Mesendoderm (in vitro differentiated cells): ENCODE results near the gene NR1D2.

Source experiments
- DNase-seq: peaks from one replicate; pipeline ENCODE4 v3.0.0; 2013
- H2AK5ac ChIP-seq: 2 replicates; pipeline ENCODE4 v1.6.1; 2013; ENCODE audit warnings: low read length, inconsistent platforms
- H2BK120ac ChIP-seq: 2 replicates; pipeline ENCODE4 v1.6.1; 2013; ENCODE audit warnings: low read depth, mild to moderate bottlenecking, low read length, moderate library complexity, mixed read lengths
- H2BK15ac ChIP-seq: replicated peaks from 2 replicates; pipeline ENCODE4 v1.6.1; 2013; ENCODE audit warnings: low read depth, mild to moderate bottlenecking, moderate library complexity
- H2BK5ac ChIP-seq: 2 replicates; pipeline ENCODE4 v1.6.1; 2013; ENCODE audit warnings: low read length, inconsistent platforms
- H3K18ac ChIP-seq: 2 replicates; pipeline ENCODE4 v1.6.1; 2013; ENCODE audit warnings: mild to moderate bottlenecking, low read length, mixed read lengths
- H3K23ac ChIP-seq: one replicate; pipeline ENCODE4 v1.6.1; 2013; ENCODE audit warnings: low read length
- H3K27ac ChIP-seq: 2 replicates; pipeline ENCODE4 v1.5.1; 2013; ENCODE audit warnings: low read depth, mild to moderate bottlenecking, inconsistent platforms, low read length, moderate library complexity
- H3K27me3 ChIP-seq: 2 replicates; pipeline ENCODE4 v1.6.1; 2013; ENCODE audit warnings: low read length, control low read depth, mild to moderate bottlenecking, inconsistent platforms; ENCODE audit not compliant: insufficient read depth, poor library complexity
- H3K36me3 ChIP-seq: 2 replicates; pipeline ENCODE4 v1.6.1; 2013; ENCODE audit warnings: low read length, inconsistent platforms; ENCODE audit not compliant: control insufficient read depth, insufficient read depth
- H3K4ac ChIP-seq: one replicate; pipeline ENCODE4 v1.6.1; 2013; ENCODE audit warnings: low read depth, mild to moderate bottlenecking, low read length, moderate library complexity
- H3K4me1 ChIP-seq: 2 replicates; pipeline ENCODE4 v1.6.1; 2013; ENCODE audit warnings: low read depth, low read length, inconsistent platforms; ENCODE audit not compliant: control insufficient read depth
- H3K4me2 ChIP-seq: 2 replicates; pipeline ENCODE4 v1.6.1; 2013; ENCODE audit warnings: low read length
- H3K4me3 ChIP-seq: 2 replicates; pipeline ENCODE4 v1.5.1; 2013; ENCODE audit warnings: mild to moderate bottlenecking, low read length
- H3K56ac ChIP-seq: one replicate; pipeline ENCODE4 v1.6.1; 2013; ENCODE audit warnings: low read length
- H3K79me1 ChIP-seq: 2 replicates; pipeline ENCODE4 v1.6.1; 2013; ENCODE audit warnings: low read length, inconsistent platforms
- H3K79me2 ChIP-seq: 2 replicates; pipeline ENCODE4 v1.6.1; 2013; ENCODE audit warnings: mild to moderate bottlenecking, low read length; ENCODE audit not compliant: control insufficient read depth, insufficient read depth
- H3K9ac ChIP-seq: 2 replicates; pipeline ENCODE4 v1.6.1; 2013; ENCODE audit warnings: low read length, inconsistent platforms
- H4K5ac ChIP-seq: one replicate; pipeline ENCODE4 v1.6.1; 2013; ENCODE audit warnings: low read length
- H4K8ac ChIP-seq: one replicate; pipeline ENCODE4 v1.6.1; 2013; ENCODE audit warnings: low read depth, mild to moderate bottlenecking, control low read depth, low read length, moderate library complexity
- WGBS: extraction: QIAGEN DNeasy Blood & Tissue Kit; methylation state at CpG from one replicate; pipeline ENCODE4 v1.1.7; 2013; ENCODE audit warnings: low lambda C conversion rate, missing lambda C conversion rate; ENCODE audit not compliant: insufficient coverage; ENCODE audit errors: extremely low coverage; 5-methylcytosine and 5-hydroxymethylcytosine counted together

The NR1D2 gene

GRCh38 chr3:23945663-23945912, 502 bp downstream of the NR1D2 start:
- Histone ChIP-seq H2AK5ac (no peak overlapping the region), H2BK15ac (no peak overlapping the region), H3K79me1 (peaks cover 4% of the 10 kb centered on the region), H3K56ac (peak overlapping the region; percentile 80), H3K4me3 (peak overlapping the region; percentile 46), H3K36me3 (no peaks in the 10 kb centered on the region), H4K8ac (no peak overlapping the region), H2BK5ac (no peak overlapping the region), H3K4ac (no peak overlapping the region), H3K27ac (peak overlapping the region; percentile 93), H3K4me1 (peaks cover 14% of the 10 kb centered on the region), H2BK120ac (no peak overlapping the region), H3K79me2 (peaks cover 22% of the 10 kb centered on the region), H3K18ac (peak overlapping the region; percentile 95), H3K27me3 (no peaks in the 10 kb centered on the region), H3K9ac (peak overlapping the region; percentile 62), H3K4me2 (no peak overlapping the region), H3K23ac (no peak overlapping the region), H4K5ac (no peak overlapping the region)
- DNase-seq, result no peak
- WGBS, result no CpG with 5 or more reads among the region's 39 CpGs

GRCh38 chr3:23945913-23946687, 1.0 kb downstream of the NR1D2 start:
- Histone ChIP-seq H4K8ac (no peak overlapping the region), H3K18ac (peak overlapping the region; percentile 75), H3K23ac (no peak overlapping the region), H3K79me2 (peaks cover 22% of the 10 kb centered on the region), H3K79me1 (peaks cover 4% of the 10 kb centered on the region), H2BK120ac (no peak overlapping the region), H3K4me1 (peaks cover 14% of the 10 kb centered on the region), H3K36me3 (no peaks in the 10 kb centered on the region), H3K56ac (peak overlapping the region; percentile 97), H3K27ac (peak overlapping the region; percentile 95), H3K4ac (no peak overlapping the region), H2BK5ac (peak overlapping the region; percentile 82), H3K4me2 (peak overlapping the region; percentile 91), H2BK15ac (no peak overlapping the region), H3K27me3 (no peaks in the 10 kb centered on the region), H4K5ac (no peak overlapping the region), H2AK5ac (peak overlapping the region; percentile 69), H3K4me3 (peak overlapping the region; percentile 86), H3K9ac (peak overlapping the region; percentile 91)
- WGBS, result no CpG with 5 or more reads among the region's 87 CpGs
- DNase-seq, result peak; percentile 98

DNA sequence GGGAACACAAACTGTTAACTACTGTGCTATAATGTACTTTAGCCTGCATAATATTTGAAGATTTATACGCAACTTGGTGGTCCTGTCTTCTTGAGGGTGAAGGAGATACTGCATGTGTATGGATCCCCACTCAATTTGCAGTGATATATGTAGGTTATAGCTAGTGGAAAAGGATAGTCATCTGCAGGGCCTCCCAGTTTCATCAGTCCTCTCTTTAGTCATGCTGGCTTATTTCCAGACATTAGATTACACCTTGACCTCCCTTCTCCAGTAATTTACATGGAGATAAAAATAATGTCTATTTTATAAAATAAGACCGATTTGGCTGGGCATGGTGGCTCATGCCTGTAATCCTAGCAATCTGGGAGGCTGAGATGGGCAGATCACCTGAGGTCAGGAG, 3.7 kb downstream of the NR1D2 start:
- no peak overlapping the region for H2BK15ac ChIP-seq
- H3K56ac ChIP-seq, result no peak overlapping the region
- peaks cover 28% of the 10 kb centered on the region for H3K79me2 ChIP-seq
- no peak overlapping the region for H3K18ac ChIP-seq
- no peak overlapping the region for H3K4ac ChIP-seq
- no CpG with 5 or more reads among the region's 2 CpGs for WGBS
- DNase-seq, result no peak
- H3K9ac ChIP-seq, result no peak overlapping the region
- peaks cover 7% of the 10 kb centered on the region for H3K79me1 ChIP-seq
- H3K23ac ChIP-seq, result no peak overlapping the region
- peaks cover 12% of the 10 kb centered on the region for H3K4me1 ChIP-seq
- no peaks in the 10 kb centered on the region for H3K36me3 ChIP-seq
- no peak overlapping the region for H3K4me2 ChIP-seq
- no peak overlapping the region for H2BK120ac ChIP-seq
- no peak overlapping the region for H2BK5ac ChIP-seq
- H3K27ac ChIP-seq, result no peak overlapping the region
- H3K4me3 ChIP-seq, result no peak overlapping the region
- no peak overlapping the region for H2AK5ac ChIP-seq
- no peak overlapping the region for H4K8ac ChIP-seq
- no peak overlapping the region for H4K5ac ChIP-seq
- no peaks in the 10 kb centered on the region for H3K27me3 ChIP-seq

- H3K9ac ChIP-seq, result no peak overlapping the region
- H4K5ac ChIP-seq, result no peak overlapping the region
- DNase-seq, result no peak
- no peak overlapping the region for H2AK5ac ChIP-seq
- no peak overlapping the region for H3K18ac ChIP-seq
- H3K36me3 ChIP-seq, result no peaks in the 10 kb centered on the region
- H3K79me2 ChIP-seq, result peaks cover 28% of the 10 kb centered on the region
- no peak overlapping the region for H3K4me2 ChIP-seq
- peaks cover 5% of the 10 kb centered on the region for H3K4me1 ChIP-seq
- no peak overlapping the region for H3K4me3 ChIP-seq
- H3K56ac ChIP-seq, result no peak overlapping the region
- no peaks in the 10 kb centered on the region for H3K27me3 ChIP-seq
- H2BK5ac ChIP-seq, result no peak overlapping the region
- H4K8ac ChIP-seq, result no peak overlapping the region
- no peak overlapping the region for H3K27ac ChIP-seq
- H3K4ac ChIP-seq, result no peak overlapping the region
- H2BK15ac ChIP-seq, result no peak overlapping the region
- no peak overlapping the region for H3K23ac ChIP-seq
- peaks cover 7% of the 10 kb centered on the region for H3K79me1 ChIP-seq
- H2BK120ac ChIP-seq, result no peak overlapping the region
Measured at GRCh38 chr3:23949784-23950183, 4.7 kb downstream of the NR1D2 start.

DNA sequence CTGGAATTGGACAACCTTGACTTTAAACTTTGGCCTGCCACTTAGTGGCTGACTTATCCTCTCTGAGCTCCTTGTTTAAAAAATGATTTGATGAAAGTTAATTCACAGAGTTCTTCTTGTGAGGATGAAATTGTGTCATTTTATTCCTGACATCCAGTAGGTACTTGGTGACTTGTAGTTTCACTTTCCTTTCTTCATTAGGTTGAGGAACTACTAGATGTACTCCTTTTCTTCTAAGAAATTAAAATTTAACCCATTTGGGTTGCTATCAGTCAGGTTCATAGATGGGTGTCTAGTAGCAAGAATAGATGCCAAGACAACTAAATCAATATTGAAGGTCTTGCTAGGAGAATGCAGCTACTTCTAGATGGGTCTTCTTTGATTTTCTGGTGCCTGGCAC, 5.2 kb downstream of the NR1D2 start:
- Histone ChIP-seq H3K79me1 (peaks cover 7% of the 10 kb centered on the region), H3K23ac (no peak overlapping the region), H4K5ac (no peak overlapping the region), H2BK15ac (no peak overlapping the region), H3K4me2 (no peak overlapping the region), H2BK5ac (no peak overlapping the region), H3K9ac (no peak overlapping the region), H3K36me3 (no peaks in the 10 kb centered on the region), H3K4me1 (peaks cover 5% of the 10 kb centered on the region), H3K4ac (no peak overlapping the region), H4K8ac (no peak overlapping the region), H3K56ac (no peak overlapping the region), H3K27ac (no peak overlapping the region), H3K27me3 (no peaks in the 10 kb centered on the region), H2BK120ac (no peak overlapping the region), H2AK5ac (no peak overlapping the region), H3K79me2 (peaks cover 28% of the 10 kb centered on the region), H3K4me3 (no peak overlapping the region), H3K18ac (no peak overlapping the region)
- no peak for DNase-seq

- Histone ChIP-seq H3K4me1 (no peaks in the 10 kb centered on the region), H3K56ac (no peak overlapping the region), H4K8ac (no peak overlapping the region), H3K27ac (no peak overlapping the region), H3K36me3 (no peaks in the 10 kb centered on the region), H3K79me2 (peaks cover 24% of the 10 kb centered on the region), H3K18ac (no peak overlapping the region), H2AK5ac (no peak overlapping the region), H2BK5ac (no peak overlapping the region), H3K9ac (no peak overlapping the region), H3K23ac (no peak overlapping the region), H4K5ac (no peak overlapping the region), H3K4me2 (no peak overlapping the region), H2BK15ac (no peak overlapping the region), H2BK120ac (peak overlapping the region; percentile 78), H3K79me1 (peaks cover 7% of the 10 kb centered on the region), H3K4me3 (no peak overlapping the region), H3K4ac (no peak overlapping the region), H3K27me3 (no peaks in the 10 kb centered on the region)
- no peak for DNase-seq
- WGBS, result no CpG with 5 or more reads among the region's 4 CpGs
Measured at GRCh38 chr3:23952646-23953045, 7.6 kb downstream of the NR1D2 start.
